Raji (cell line): ENCODE data around the gene TSPAN8.

Source experiments
- POLR2A ChIP-seq: IDR thresholded peaks from 2 replicates; pipeline ENCODE4 v1.6.1; 2011; ENCODE audit warnings: low read depth, low read length, control low read depth; ENCODE audit not compliant: insufficient read depth

Gene TSPAN8

DNA sequence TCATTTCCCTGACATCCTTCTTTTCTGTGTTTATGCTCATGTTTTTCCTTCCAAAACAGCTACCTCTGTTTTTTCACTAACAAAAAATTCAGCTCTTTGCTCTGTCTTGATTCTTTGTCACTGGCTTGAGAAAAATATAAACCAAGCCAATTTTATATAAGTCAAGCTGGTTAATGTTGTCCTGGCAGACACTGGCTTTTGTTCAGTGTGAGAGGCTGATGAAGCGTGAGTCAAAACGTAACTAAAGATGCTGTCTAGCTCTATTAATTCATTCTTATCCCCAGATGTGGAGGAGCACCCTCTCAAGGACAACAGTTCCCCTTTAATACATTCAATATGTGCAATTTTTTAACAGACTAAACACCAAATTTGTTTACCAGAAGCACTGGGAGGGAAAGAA is 15.8 kb downstream of the TSPAN8 start:
- no peak for TF ChIP-seq POLR2A

DNA sequence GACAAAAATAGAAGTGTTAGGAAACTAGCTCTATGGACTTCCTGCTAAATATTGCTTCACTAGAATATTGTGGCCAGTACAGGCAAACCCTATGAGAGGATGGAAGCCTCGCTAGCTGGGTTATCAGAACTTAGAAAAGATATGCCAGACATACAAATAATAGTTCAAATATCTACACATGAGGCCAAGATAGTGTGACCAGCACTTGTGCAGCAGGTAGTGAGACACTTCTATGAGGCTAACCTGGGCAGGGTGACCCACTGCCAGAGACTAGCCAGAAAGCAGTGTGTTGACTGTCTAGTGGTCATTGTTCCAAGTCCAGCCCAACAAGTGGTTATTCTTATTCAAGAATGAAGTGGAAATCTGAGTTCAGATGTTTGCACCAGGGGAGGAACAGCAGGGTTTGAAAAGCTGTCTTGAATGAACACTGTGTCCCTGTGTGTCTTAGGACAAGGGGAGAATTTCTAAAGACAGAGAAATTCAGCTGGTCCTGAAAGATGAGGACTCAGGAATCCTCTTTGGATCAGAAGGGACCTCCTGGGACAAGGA is 16.3 kb downstream of the TSPAN8 start:
- no peak for TF ChIP-seq POLR2A

DNA sequence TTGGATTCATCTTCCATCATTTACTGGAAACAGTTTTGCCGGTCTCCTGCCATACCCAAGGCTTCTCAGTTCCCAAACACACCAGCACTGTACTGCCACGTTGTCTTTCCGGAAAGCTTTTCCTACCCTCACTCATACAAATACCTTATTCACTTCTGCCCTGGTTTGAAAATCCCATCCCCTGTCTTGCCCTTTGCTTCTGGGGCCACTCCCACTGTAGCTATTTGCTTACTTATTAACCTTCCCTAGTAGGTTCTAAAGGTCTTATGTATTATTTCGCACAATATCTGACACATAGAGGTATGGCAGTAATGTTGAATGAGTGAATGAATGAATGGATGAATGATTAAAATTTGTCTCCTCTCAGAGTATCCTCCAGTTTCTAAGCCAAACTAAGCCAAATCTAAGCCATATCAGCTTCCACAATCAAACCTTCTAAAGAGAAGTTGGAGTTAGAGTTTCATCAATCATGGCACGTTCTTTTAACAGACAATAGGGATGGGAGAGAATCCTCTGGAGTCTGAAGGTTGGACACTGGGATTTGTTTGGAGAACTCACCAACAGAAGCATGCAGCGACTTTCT is 18.6 kb downstream of the TSPAN8 start:
- TF ChIP-seq POLR2A, result no peak

GRCh38 chr12:71138011-71138410 is 19.8 kb downstream of the TSPAN8 start:
- TF ChIP-seq POLR2A, result no peak

DNA sequence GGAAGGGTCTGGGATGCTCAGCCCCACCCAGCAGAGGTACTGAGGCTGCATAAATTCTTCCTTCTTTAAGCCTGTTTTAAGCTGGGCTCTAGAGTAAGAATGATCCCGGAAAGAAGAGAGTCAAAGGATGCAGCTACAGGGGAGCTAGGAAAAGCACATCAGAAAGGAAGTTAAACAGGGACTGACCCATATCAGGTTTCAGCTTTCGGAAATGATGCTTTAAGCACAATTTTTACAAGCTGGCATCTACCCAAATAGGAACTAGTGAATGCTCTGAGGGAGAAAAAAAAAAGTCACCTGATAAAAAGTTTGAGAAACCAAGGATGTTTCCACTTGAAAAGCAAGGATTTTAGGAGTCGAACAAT is 22.0 kb downstream of the TSPAN8 start:
- no peak for TF ChIP-seq POLR2A

GRCh38 chr12:71135077-71135811 is 22.6 kb downstream of the TSPAN8 start:
- TF ChIP-seq POLR2A, result no peak

DNA sequence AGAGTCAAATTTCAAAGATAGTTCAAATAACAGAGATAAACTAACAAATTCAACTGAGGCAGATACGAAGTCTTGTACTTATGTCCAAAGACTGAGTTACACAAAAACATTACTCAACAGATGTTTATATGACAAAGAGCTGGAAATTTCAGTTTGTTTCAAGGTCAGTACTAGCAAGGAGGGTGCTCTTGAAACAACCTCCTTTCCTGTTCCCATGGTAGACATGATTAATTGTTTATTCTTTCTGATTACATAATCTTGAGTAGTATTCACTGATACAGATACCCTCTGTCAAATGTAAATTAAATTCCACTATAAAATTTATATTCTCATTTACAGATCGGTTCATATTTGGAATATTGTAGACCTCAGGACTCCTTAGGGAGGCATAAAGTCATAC is 23.4 kb downstream of the TSPAN8 start:
- TF ChIP-seq POLR2A, result no peak

GRCh38 chr12:71130521-71131069 is 27.2 kb downstream of the TSPAN8 start:
- TF ChIP-seq POLR2A, result no peak

GRCh38 chr12:71129364-71129763 is 28.4 kb downstream of the TSPAN8 start:
- no peak for TF ChIP-seq POLR2A

DNA sequence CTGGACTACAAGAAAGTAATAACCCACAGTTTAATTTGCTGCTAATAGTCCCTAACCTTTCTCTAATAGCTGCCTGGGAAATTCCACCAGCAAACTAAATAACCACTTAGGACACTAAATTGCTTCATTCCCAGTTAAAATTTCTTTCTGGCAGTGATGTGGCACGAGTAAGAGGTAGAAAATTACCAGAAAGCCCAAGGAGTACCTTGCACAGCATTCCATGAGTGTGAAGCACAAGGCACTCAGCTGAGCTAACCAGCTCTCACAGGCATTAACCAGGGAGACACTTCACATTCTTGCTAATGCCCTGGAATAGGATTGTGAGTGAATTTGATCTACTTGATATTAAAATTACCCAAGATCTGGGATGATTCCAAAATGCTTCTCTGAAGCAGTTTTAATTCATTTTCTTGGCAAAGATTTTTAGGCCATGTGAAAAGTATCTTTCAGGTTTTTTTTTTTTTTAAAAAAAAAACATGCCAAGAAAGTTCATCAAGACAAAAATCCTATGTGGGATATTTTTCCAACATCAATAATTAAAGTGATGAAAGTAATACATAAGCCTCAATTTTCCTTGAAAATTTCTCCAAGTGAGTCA is 29.5 kb downstream of the TSPAN8 start:
- no peak for TF ChIP-seq POLR2A

- TF ChIP-seq POLR2A, result no peak
Observed at GRCh38 chr12:71125949-71126348, 31.9 kb downstream of the TSPAN8 start.

- TF ChIP-seq POLR2A, result no peak
Observed at GRCh38 chr12:71125515-71125914, 32.3 kb downstream of the TSPAN8 start.

DNA sequence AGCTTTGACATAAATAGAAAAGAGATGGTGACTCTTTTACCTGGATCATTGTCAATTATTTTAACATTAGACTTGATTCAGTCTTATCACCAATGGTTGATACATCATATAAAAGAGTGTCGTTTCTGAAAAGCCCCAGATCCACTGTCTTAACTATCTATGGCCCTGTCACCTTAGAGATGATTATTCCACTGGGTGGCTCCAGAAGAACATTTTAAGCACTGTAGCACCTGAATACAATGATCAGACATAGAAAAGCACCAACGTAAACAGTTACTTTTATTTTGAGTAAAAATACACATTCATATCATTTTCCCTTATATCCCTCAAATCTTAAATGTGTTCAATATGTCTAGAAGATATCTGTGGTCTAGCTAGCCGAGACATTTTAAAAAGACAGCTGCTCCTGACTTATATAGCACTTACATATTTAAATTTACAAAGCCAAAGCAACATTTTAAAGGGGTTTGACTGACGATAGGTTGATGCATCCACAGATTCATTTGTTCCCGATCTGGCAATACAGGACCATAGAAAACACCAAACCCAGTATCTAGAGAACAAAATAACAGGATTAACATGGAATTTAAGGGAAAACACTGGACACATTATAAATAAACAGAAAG is 32.9 kb downstream of the TSPAN8 start:
- no peak for TF ChIP-seq POLR2A

GRCh38 chr12:71109834-71110233 is 48.0 kb downstream of the TSPAN8 start:
- no peak for TF ChIP-seq POLR2A

DNA sequence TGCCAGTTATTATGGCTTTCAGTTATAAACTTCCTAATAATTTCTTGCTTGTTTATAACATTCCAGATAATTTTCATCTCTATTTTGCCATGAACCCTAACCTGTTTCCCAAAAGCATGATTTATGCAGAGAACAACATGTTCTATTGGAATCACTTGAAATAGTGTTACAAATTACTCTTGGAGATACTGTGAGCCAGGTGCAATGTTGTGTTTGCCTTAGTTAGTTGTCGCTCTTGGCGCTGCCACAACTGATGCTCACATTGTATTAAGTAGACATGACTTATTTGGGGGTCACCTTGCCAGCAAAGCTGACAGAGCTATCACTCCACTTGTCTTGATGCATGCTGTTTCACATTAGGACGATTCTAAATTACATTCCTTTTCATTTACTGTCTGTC is 49.4 kb downstream of the TSPAN8 start:
- TF ChIP-seq POLR2A, result no peak

DNA sequence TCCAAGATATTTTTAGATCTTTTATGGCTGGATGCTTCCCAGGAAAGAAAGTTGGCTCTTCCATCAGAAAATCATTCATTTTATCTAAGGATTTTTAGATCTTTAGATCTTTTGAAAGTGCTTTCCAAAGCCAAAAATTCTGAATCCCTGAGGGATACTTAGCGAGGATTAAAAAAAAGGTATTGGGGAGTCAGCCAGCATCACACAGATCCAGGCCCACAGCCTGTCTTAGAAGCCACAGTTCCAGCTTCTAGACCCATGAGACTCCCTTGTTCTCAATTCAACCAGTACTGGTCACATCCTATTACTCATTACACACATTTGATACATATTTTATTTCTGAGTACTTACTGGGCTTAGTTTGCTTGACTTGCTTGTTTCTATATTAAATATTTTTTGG is 49.9 kb downstream of the TSPAN8 start:
- no peak for TF ChIP-seq POLR2A

DNA sequence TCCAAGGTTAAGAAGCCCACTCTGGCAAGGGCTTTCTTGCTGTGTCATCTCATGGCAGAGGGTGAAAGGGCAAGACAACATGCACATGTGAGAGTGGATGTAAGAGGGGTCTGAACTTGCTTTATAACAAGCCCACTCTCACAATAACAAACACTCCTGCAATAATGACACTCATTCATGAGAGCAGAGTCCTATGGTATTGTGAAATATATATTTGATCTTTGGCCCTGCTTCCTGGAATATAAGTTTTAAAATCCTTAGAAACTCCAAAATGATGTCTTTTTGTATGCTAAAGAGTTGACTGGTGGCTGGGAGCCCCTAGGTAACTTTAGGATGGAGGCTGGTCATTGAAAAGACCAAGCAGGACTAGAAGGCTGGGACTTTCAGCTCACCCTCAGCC is 51.8 kb downstream of the TSPAN8 start:
- TF ChIP-seq POLR2A, result no peak
